Articular chondrocyte of knee joint (primary cell): ENCODE data around the gene ZNF221. TPM values are rescaled to one million over a fixed set of nuclear protein-coding genes. Genes with fewer than 3 reads are reported as not detected.

ENCODE experiments used
- small RNA-seq: library from RNA; depleted of rRNA; stranded (forward); fragments of <200 nt; gene quantifications from one replicate; pipeline ENCODE3, GENCODE V24; 2012
- total RNA-seq: library from RNA; depleted of rRNA; stranded (reverse); fragments of >200 nt; gene quantifications from 2 replicates; pipeline ENCODE4 v1.2.3, GENCODE V29; 2012

Gene ZNF221
- 10.5 and 15.5 TPM in 2 replicates for total RNA-seq

GRCh38 chr19:43950834-43951645, at the start of gene ZNF221:
TSS of gene ZNF221 (plus strand) at chr19:43951228. CDS start at chr19:43962727, 11,499 bp downstream.

GRCh38 chr19:43934985-43935708, 15.9 kb upstream of the ZNF221 start, which contains the start of gene ZNF45:
TSS of gene ZNF45 (minus strand) at chr19:43935282. CDS start at chr19:43922185, 13,097 bp downstream.

GRCh38 chr19:43983912-43984686, 33.1 kb downstream of the ZNF221 start, which contains the start of gene ZNF155:
TSS of gene ZNF155 (plus strand) at chr19:43984188. CDS start at chr19:43988544, 4,356 bp downstream.

GRCh38 chr19:44002566-44003460, 51.8 kb downstream of the ZNF221 start, which contains the start of gene ZNF230:
TSS of gene ZNF230 (plus strand) at chr19:44002957. CDS start at chr19:44007079, 4,122 bp downstream.

Small RNA genes lying within 50 kb of the gene (small RNA-seq; reads per million reads assigned to genes)
- gene AC006213.5: not detected

Other genes starting within 250 kb of the ZNF221 start
- gene IRGC, start 235.2 kb upstream of the ZNF221 start, total RNA-seq: not detected in 2 replicates
- 16.5 and 16.8 TPM in 2 replicates for gene SMG9, start 196.3 kb upstream of the ZNF221 start, total RNA-seq
- 3.9 and 6.1 TPM in 2 replicates for gene KCNN4, start 170.3 kb upstream of the ZNF221 start, total RNA-seq
- gene LYPD5, start 148.8 kb upstream of the ZNF221 start, total RNA-seq: 0.65 and 1.1 TPM in 2 replicates
- 19.1 and 20.4 TPM in 2 replicates for gene ZNF283, start 123.9 kb upstream of the ZNF221 start, total RNA-seq
- 1.3 and 5.9 TPM in 2 replicates for gene ZNF404, start 67.3 kb upstream of the ZNF221 start, total RNA-seq
- gene ZNF45, start 15.9 kb upstream of the ZNF221 start, total RNA-seq: 13.9 and 22.3 TPM in 2 replicates
- gene ZNF155, start 33.0 kb downstream of the ZNF221 start, total RNA-seq: 9.9 and 11.7 TPM in 2 replicates
- 4.8 and 5.2 TPM in 2 replicates for gene ZNF230, start 51.7 kb downstream of the ZNF221 start, total RNA-seq
- gene ZNF222, start 74.2 kb downstream of the ZNF221 start, total RNA-seq: 7.2 and 11.3 TPM in 2 replicates
- gene ZNF223, start 100.8 kb downstream of the ZNF221 start, total RNA-seq: 6.4 and 7.1 TPM in 2 replicates
- 4.6 and 5.6 TPM in 2 replicates for gene ZNF284, start 120.9 kb downstream of the ZNF221 start, total RNA-seq
- gene ZNF224, start 143.1 kb downstream of the ZNF221 start, total RNA-seq: 35.7 and 37.9 TPM in 2 replicates
- gene ZNF225, start 162.2 kb downstream of the ZNF221 start, total RNA-seq: 7.1 and 10.3 TPM in 2 replicates
- 16.4 and 16.5 TPM in 2 replicates for gene ZNF234, start 190.3 kb downstream of the ZNF221 start, total RNA-seq
- gene ZNF226, start 213.9 kb downstream of the ZNF221 start, total RNA-seq: 26.7 and 27.1 TPM in 2 replicates